ENCODE measurements around the gene CA10.

The CA10 gene

DNA sequence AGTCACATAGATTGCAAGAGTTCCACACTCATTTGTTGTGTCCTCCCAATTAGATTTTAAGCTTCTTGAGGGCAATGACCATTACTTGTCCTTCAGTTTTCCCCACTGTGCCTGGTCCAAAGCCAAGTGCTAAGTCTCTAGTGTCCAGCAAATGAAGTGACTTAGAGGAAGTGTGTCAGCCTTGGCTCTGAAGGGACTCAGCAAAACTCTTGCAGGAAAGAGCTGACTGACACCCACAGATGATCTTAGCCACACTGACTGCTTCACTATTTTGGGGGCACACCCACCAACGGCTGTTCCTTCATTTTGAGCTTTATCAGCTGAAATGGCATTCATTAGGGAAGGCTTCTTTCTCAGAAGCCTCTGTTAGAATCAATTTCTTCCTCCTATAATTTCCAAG lies 540.0 kb downstream of the CA10 start:
- H3K27me3 ChIP-seq (ENCODE audit: insufficient read depth, low read length, poor library complexity, severe bottlenecking) = no peaks in the 10 kb centered on the region
- no peak overlapping the region for H3K4me3 ChIP-seq (ENCODE audit: low read length, poor library complexity, severe bottlenecking)
- no peaks in the 10 kb centered on the region for H3K79me2 ChIP-seq (ENCODE audit: insufficient read depth, low read length)
- no peak overlapping the region for H3K4me2 ChIP-seq (ENCODE audit: low read depth, low read length, poor library complexity, severe bottlenecking)
- H4K20me1 ChIP-seq (ENCODE audit: insufficient read depth, low read length, poor library complexity, severe bottlenecking) = no peaks in the 10 kb centered on the region
- peaks cover 12% of the 10 kb centered on the region for H3K4me1 ChIP-seq (ENCODE audit: insufficient read depth, low read length, poor library complexity, severe bottlenecking)
- no peak for TF ChIP-seq EZH2phosphoT487 (IDR thresholded peaks at IDR 0.05; ENCODE audit: borderline replicate concordance)
- TF ChIP-seq, protein P1, sequence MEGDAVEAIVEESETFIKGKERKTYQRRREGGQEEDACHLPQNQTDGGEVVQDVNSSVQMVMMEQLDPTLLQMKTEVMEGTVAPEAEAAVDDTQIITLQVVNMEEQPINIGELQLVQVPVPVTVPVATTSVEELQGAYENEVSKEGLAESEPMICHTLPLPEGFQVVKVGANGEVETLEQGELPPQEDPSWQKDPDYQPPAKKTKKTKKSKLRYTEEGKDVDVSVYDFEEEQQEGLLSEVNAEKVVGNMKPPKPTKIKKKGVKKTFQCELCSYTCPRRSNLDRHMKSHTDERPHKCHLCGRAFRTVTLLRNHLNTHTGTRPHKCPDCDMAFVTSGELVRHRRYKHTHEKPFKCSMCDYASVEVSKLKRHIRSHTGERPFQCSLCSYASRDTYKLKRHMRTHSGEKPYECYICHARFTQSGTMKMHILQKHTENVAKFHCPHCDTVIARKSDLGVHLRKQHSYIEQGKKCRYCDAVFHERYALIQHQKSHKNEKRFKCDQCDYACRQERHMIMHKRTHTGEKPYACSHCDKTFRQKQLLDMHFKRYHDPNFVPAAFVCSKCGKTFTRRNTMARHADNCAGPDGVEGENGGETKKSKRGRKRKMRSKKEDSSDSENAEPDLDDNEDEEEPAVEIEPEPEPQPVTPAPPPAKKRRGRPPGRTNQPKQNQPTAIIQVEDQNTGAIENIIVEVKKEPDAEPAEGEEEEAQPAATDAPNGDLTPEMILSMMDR (conservative IDR thresholded peaks at IDR 0.05; ENCODE audit: low read length) = no peak
- H3K9ac ChIP-seq (ENCODE audit: low read depth, low read length, poor library complexity, severe bottlenecking) = no peak overlapping the region
- H3K36me3 ChIP-seq (ENCODE audit: insufficient read depth, low read length) = no peaks in the 10 kb centered on the region
- H3K9me2 ChIP-seq (replicated peaks; ENCODE audit: low read depth, low read length) = no peaks in the 10 kb centered on the region
- H3K9me3 ChIP-seq (ENCODE audit: insufficient read depth, low read depth, low read length) = no peaks in the 10 kb centered on the region
- no peak overlapping the region for H2AFZ ChIP-seq (ENCODE audit: low read length)
- no peaks in the 10 kb centered on the region for H3F3A ChIP-seq (ENCODE audit: low read depth)

DNA sequence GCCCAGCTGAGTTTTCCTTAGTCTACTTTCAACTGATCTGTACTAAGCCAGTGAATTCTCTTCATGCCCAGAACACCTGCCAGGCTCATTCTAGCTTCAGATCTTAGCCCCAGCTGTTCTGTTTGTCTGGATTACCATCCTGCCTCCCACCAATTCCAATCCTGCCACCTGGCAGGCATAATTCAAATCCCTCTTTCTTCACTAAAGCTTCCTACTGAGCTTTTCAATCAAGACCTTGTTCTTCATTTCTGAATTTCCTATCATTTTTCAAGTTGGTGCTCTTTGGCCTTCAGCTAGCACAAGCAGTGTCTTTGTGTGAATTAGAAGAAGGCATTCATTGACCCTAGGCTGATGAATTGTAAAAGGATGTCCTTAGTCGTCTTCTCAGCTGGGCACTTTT lies 540.5 kb downstream of the CA10 start:
- no peaks in the 10 kb centered on the region for H3F3A ChIP-seq (ENCODE audit: low read depth)
- H3K36me3 ChIP-seq (ENCODE audit: insufficient read depth, low read length) = no peaks in the 10 kb centered on the region
- no peaks in the 10 kb centered on the region for H3K9me3 ChIP-seq (ENCODE audit: insufficient read depth, low read depth, low read length)
- no peak overlapping the region for H3K9ac ChIP-seq (ENCODE audit: low read depth, low read length, poor library complexity, severe bottlenecking)
- no peaks in the 10 kb centered on the region for H4K20me1 ChIP-seq (ENCODE audit: insufficient read depth, low read length, poor library complexity, severe bottlenecking)
- no peak overlapping the region for H3K4me3 ChIP-seq (ENCODE audit: low read length, poor library complexity, severe bottlenecking)
- H3K79me2 ChIP-seq (ENCODE audit: insufficient read depth, low read length) = no peaks in the 10 kb centered on the region
- no peak overlapping the region for H2AFZ ChIP-seq (ENCODE audit: low read length)
- H3K4me2 ChIP-seq (ENCODE audit: low read depth, low read length, poor library complexity, severe bottlenecking) = no peak overlapping the region
- H3K9me2 ChIP-seq (replicated peaks; ENCODE audit: low read depth, low read length) = no peaks in the 10 kb centered on the region
- H3K27me3 ChIP-seq (ENCODE audit: insufficient read depth, low read length, poor library complexity, severe bottlenecking) = no peaks in the 10 kb centered on the region
- peaks cover 13% of the 10 kb centered on the region for H3K4me1 ChIP-seq (ENCODE audit: insufficient read depth, low read length, poor library complexity, severe bottlenecking)
- no peak for TF ChIP-seq EZH2phosphoT487 (IDR thresholded peaks at IDR 0.05; ENCODE audit: borderline replicate concordance)
- TF ChIP-seq, protein P1 (conservative IDR thresholded peaks at IDR 0.05; ENCODE audit: low read length) = no peak

DNA sequence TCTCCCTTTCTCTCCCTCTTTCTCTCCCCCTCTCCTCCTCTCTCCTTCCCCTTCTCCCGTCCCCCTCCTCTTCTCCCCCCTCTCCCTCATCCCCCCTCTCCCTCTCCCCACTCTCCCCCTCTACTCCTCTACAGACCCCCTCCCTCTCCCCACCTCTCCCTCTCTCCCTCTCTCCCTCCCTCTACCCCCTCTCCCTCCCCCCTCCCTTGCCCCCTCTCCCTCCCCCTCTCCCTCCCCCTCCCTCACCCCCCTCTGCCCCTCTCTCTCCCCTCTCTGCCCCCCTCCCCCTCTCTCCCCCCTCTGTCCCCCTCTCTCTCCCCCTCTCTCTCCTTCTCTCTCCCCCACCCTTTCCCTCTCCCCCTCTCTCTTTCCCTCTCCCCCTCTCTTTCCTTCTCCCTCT lies 545.3 kb downstream of the CA10 start:
- Histone ChIP-seq H3K4me3 (ENCODE audit: low read length, poor library complexity, severe bottlenecking) (no peak overlapping the region), H3K9ac (ENCODE audit: low read depth, low read length, poor library complexity, severe bottlenecking) (no peak overlapping the region), H3K36me3 (ENCODE audit: insufficient read depth, low read length) (no peaks in the 10 kb centered on the region), H3K27me3 (ENCODE audit: insufficient read depth, low read length, poor library complexity, severe bottlenecking) (no peaks in the 10 kb centered on the region), H3K4me2 (ENCODE audit: low read depth, low read length, poor library complexity, severe bottlenecking) (no peak overlapping the region), H3K4me1 (ENCODE audit: insufficient read depth, low read length, poor library complexity, severe bottlenecking) (peaks cover 4% of the 10 kb centered on the region), H2AFZ (ENCODE audit: low read length) (no peak overlapping the region), H3K9me2 (replicated peaks; ENCODE audit: low read depth, low read length) (no peaks in the 10 kb centered on the region), H3F3A (ENCODE audit: low read depth) (no peaks in the 10 kb centered on the region), H3K9me3 (ENCODE audit: insufficient read depth, low read depth, low read length) (no peaks in the 10 kb centered on the region), H4K20me1 (ENCODE audit: insufficient read depth, low read length, poor library complexity, severe bottlenecking) (no peaks in the 10 kb centered on the region), H3K79me2 (ENCODE audit: insufficient read depth, low read length) (no peaks in the 10 kb centered on the region)
- TF ChIP-seq, protein P1 (conservative IDR thresholded peaks at IDR 0.05; ENCODE audit: low read length) = no peak
- TF ChIP-seq EZH2phosphoT487 (IDR thresholded peaks at IDR 0.05; ENCODE audit: borderline replicate concordance) = no peak
